Endothelial cell (in vitro differentiated cells): ENCODE results near the gene NR1H2. TPM values are rescaled to one million over a fixed set of nuclear protein-coding genes. Genes with fewer than 3 reads are reported as not detected.
A peak's percentile ranks its signal among the peaks of the same experiment; 100 is the strongest.
"Not testable (repeated sequence)": the region's sequence is repeated elsewhere in the genome, so short reads cannot be mapped to it uniquely, and the experiment has no call there.

ENCODE experiments used
- DNase-seq: peaks from one replicate; pipeline ENCODE4 v3.0.0; 2021; ENCODE audit warnings: low spot score
- H3K27ac Mint-ChIP-seq: one replicate; pipeline ENCODE4 v1.8.0; 2021; ENCODE audit warnings: mixed read lengths, inconsistent platforms; ENCODE audit not compliant: unreplicated experiment
- H3K27me3 Mint-ChIP-seq: one replicate; pipeline ENCODE4 v1.8.0; 2021; ENCODE audit warnings: mild to moderate bottlenecking, moderate library complexity, mixed read lengths, inconsistent platforms; ENCODE audit not compliant: unreplicated experiment
- H3K36me3 Mint-ChIP-seq: one replicate; pipeline ENCODE4 v1.8.0; 2021; ENCODE audit warnings: mild to moderate bottlenecking, low read depth, mixed read lengths, inconsistent platforms; ENCODE audit not compliant: unreplicated experiment
- H3K4me1 Mint-ChIP-seq: one replicate; pipeline ENCODE4 v1.8.0; 2021; ENCODE audit warnings: mild to moderate bottlenecking, mixed read lengths, inconsistent platforms; ENCODE audit not compliant: unreplicated experiment
- H3K4me3 Mint-ChIP-seq: one replicate; pipeline ENCODE4 v1.8.0; 2021; ENCODE audit warnings: mild to moderate bottlenecking, mixed read lengths, inconsistent platforms; ENCODE audit not compliant: unreplicated experiment
- H3K9me3 Mint-ChIP-seq: one replicate; pipeline ENCODE4 v1.8.0; 2021; ENCODE audit warnings: mixed read lengths, inconsistent platforms; ENCODE audit not compliant: unreplicated experiment
- total RNA-seq: library from RNA; stranded (reverse); fragmentation: NEBNext Ultra II Directional; extraction: Animal tissue kit (Norgen Biotek cat#: 25700); gene quantifications from one replicate; pipeline ENCODE4 v1.2.1, GENCODE V29; 2021; ENCODE audit not compliant: unreplicated experiment
- TF ChIP-seq, protein P1 (sequence below): fragments of 200-600 bp; sonication (generic); IDR thresholded peaks from one replicate; pipeline ENCODE4 v1.5.0; 2021; ENCODE audit warnings: antibody characterized with exemption; ENCODE audit not compliant: unreplicated experiment

The NR1H2 gene
- total RNA-seq, 1 donor from 2014 or later: 21.6 TPM

DNA sequence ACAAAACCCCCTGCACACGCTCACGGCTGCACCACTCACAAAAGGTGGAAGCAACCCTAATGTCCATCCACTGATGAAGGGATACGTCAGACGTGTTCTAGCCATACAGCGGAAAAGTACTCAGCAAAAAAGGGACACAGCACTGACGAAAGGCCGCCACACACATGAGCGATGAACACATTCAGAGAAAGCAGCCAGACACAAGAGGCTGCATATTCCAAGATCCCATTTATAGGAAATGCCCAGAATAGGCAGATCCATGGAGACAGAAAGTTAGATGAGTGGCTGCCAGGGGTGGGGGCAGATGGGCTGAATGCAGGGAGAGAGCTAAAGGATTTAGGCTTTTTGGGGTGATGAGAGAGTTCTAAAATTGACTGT is 11.6 kb downstream of the NR1H2 start:
- H3K4me3 Mint-ChIP-seq: peak overlapping the region; percentile 37
- peaks cover 16% of the 10 kb centered on the region for H3K4me1 Mint-ChIP-seq
- no peak for DNase-seq
- H3K9me3 Mint-ChIP-seq: no peaks in the 10 kb centered on the region
- H3K27me3 Mint-ChIP-seq: peaks cover 14% of the 10 kb centered on the region
- H3K27ac Mint-ChIP-seq: no peak overlapping the region
- H3K36me3 Mint-ChIP-seq: peaks cover 33% of the 10 kb centered on the region
- TF ChIP-seq, protein P1, sequence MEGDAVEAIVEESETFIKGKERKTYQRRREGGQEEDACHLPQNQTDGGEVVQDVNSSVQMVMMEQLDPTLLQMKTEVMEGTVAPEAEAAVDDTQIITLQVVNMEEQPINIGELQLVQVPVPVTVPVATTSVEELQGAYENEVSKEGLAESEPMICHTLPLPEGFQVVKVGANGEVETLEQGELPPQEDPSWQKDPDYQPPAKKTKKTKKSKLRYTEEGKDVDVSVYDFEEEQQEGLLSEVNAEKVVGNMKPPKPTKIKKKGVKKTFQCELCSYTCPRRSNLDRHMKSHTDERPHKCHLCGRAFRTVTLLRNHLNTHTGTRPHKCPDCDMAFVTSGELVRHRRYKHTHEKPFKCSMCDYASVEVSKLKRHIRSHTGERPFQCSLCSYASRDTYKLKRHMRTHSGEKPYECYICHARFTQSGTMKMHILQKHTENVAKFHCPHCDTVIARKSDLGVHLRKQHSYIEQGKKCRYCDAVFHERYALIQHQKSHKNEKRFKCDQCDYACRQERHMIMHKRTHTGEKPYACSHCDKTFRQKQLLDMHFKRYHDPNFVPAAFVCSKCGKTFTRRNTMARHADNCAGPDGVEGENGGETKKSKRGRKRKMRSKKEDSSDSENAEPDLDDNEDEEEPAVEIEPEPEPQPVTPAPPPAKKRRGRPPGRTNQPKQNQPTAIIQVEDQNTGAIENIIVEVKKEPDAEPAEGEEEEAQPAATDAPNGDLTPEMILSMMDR: no peak

DNA sequence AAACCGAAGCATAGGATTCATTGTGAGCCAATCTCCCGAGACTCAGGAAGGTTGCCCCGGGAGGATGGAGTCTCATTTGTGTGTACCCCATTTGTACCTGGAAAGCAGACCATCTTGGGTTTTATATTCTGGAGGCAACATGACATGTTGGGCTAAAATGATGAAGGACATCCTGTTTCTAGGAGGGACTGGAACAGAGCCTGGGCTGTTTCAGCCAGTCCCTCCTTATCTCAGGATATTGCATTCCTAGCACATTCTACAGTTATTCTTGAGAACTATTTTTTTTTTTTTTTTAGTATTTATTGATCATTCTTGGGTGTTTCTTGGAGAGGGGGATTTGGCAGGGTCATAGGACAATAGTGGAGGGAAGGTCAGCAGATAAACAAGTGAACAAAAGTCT is 14.0 kb downstream of the NR1H2 start:
- peaks cover 30% of the 10 kb centered on the region for H3K36me3 Mint-ChIP-seq
- DNase-seq, H3K4me1 Mint-ChIP-seq, H3K9me3 Mint-ChIP-seq, H3K27me3 Mint-ChIP-seq, H3K4me3 Mint-ChIP-seq, H3K27ac Mint-ChIP-seq: not testable (repeated sequence)

GRCh38 chr19:50390952-50391351 is 14.7 kb downstream of the NR1H2 start:
- not testable (repeated sequence) for H3K27me3 Mint-ChIP-seq, H3K9me3 Mint-ChIP-seq, H3K4me1 Mint-ChIP-seq, H3K27ac Mint-ChIP-seq, DNase-seq
- peaks cover 32% of the 10 kb centered on the region for H3K36me3 Mint-ChIP-seq
- peak overlapping the region; percentile 37 for H3K4me3 Mint-ChIP-seq

DNA sequence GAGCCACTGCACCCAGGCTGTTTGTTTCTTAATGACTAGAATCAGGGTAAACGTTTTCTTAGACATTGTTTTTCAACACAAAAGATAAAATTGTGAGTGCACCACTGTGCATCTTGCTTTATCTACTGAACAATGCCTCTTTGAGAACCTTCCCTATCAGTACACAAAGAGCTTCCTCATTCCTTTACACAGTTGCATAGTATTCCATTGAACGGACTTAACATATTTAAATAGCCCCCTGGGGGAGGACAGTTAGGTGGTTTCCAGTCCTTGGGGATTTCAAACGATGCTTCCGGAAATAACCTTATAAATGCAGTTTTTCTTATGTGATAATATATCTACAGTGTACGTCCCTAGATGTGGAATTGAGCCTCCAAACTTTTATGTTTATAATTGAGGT is 16.5 kb downstream of the NR1H2 start:
- Mint-ChIP-seq H3K9me3 (no peaks in the 10 kb centered on the region), H3K27me3 (peaks cover 2% of the 10 kb centered on the region), H3K36me3 (peaks cover 31% of the 10 kb centered on the region), H3K27ac (no peak overlapping the region), H3K4me3 (no peak overlapping the region), H3K4me1 (no peaks in the 10 kb centered on the region)
- TF ChIP-seq, protein P1: no peak
- no peak for DNase-seq

DNA sequence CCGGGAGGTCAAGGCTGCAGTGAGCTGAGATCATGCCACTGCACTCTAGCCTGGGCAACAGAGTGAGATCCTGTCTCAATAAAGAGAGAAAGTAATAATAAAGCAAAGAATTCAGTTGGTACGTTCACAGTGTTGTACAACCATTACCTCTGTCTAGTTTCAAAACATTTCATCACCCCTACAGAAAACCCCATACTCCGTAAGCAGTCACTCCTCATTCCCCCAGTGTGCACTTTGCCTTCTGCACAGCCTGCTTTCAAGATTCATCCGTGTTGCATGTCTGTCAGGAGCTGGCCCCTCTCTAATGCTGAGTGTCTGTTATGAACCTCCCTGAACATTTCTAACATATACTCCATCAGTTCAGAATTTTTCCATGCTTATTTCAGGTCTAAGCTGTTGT is 17.3 kb downstream of the NR1H2 start:
- Mint-ChIP-seq H3K4me3 (no peak overlapping the region), H3K36me3 (peaks cover 28% of the 10 kb centered on the region), H3K27ac (no peak overlapping the region), H3K4me1 (no peaks in the 10 kb centered on the region), H3K27me3 (peaks cover 2% of the 10 kb centered on the region), H3K9me3 (no peaks in the 10 kb centered on the region)
- TF ChIP-seq, protein P1: no peak
- DNase-seq: no peak

- H3K4me1 Mint-ChIP-seq: no peaks in the 10 kb centered on the region
- no peak overlapping the region for H3K4me3 Mint-ChIP-seq
- H3K27me3 Mint-ChIP-seq: peaks cover 2% of the 10 kb centered on the region
- H3K9me3 Mint-ChIP-seq: no peaks in the 10 kb centered on the region
- H3K27ac Mint-ChIP-seq: no peak overlapping the region
- DNase-seq: no peak
- H3K36me3 Mint-ChIP-seq: peaks cover 28% of the 10 kb centered on the region
- TF ChIP-seq, protein P1: no peak
Measured at GRCh38 chr19:50394017-50394416, 17.8 kb downstream of the NR1H2 start.
